Regular cardiac myocyte (primary cell): ENCODE data around the gene POLE3. TPM values are rescaled to one million over a fixed set of nuclear protein-coding genes. Genes with fewer than 3 reads are reported as not detected.

Experiments used
- total RNA-seq: library from RNA; depleted of rRNA; stranded (reverse); fragments of >200 nt; gene quantifications from 2 replicates; pipeline ENCODE4 v1.2.3, GENCODE V29; 2014

The POLE3 gene
- 37.2 and 73.2 TPM in 2 replicates for total RNA-seq

GRCh38 chr9:113410207-113410864, at the start of gene POLE3, which contains the start of gene C9orf43:
Gene POLE3 (minus strand): TSS chr9:113410675. CDS start chr9:113410293, 382 bp downstream.
Gene C9orf43 (plus strand): TSS chr9:113410747. CDS start chr9:113413494, 2,747 bp downstream.

GRCh38 chr9:113401027-113401792, 9.3 kb downstream of the POLE3 start, which contains the start of gene ALAD:
Gene ALAD (minus strand): TSS chr9:113401284. CDS start chr9:113393559, 7,725 bp downstream.

GRCh38 chr9:113376634-113377567, 33.6 kb downstream of the POLE3 start, which contains the start of gene HDHD3:
Gene HDHD3 (minus strand): TSS chr9:113376986. CDS start chr9:113374354, 2,632 bp downstream.

Other genes starting within 250 kb of the POLE3 start
- 16.7 and 17.5 TPM in 2 replicates for gene FKBP15, start 189.4 kb downstream of the POLE3 start, total RNA-seq
- 26.8 and 29.1 TPM in 2 replicates for gene SLC31A1, start 189.1 kb downstream of the POLE3 start, total RNA-seq
- 37.2 and 78.8 TPM in 2 replicates for gene CDC26, start 135.1 kb downstream of the POLE3 start, total RNA-seq
- 28.2 and 57.5 TPM in 2 replicates for gene PRPF4, start 135.0 kb downstream of the POLE3 start, total RNA-seq
- not detected in 2 replicates for gene RNF183, start 107.3 kb downstream of the POLE3 start, total RNA-seq
- gene WDR31, start 70.4 kb downstream of the POLE3 start, total RNA-seq = 1.3 and 2.0 TPM in 2 replicates
- not detected in 2 replicates for gene BSPRY, start 61.1 kb downstream of the POLE3 start, total RNA-seq
- gene HDHD3, start 33.7 kb downstream of the POLE3 start, total RNA-seq = 5.0 and 11.8 TPM in 2 replicates
- gene ALAD, start 9.4 kb downstream of the POLE3 start, total RNA-seq = 20.5 and 29.6 TPM in 2 replicates
- gene C9orf43, start 72 bp upstream of the POLE3 start, total RNA-seq = 0.28 and 0.58 TPM in 2 replicates
- gene RGS3, start 53.1 kb upstream of the POLE3 start, total RNA-seq = 51.6 and 68.2 TPM in 2 replicates